Measurements from ENCODE around the gene MROH9.

GRCh38 chr1:170993717-170994116 lies 58.4 kb downstream of the MROH9 start:
- no peak for TF ChIP-seq CTCF (conservative IDR thresholded peaks at IDR 0.05 in 1 of 2, IDR thresholded peaks at IDR 0.05 in 1 of 2; ENCODE audit: extremely low read depth in 1 of 2, insufficient read depth in 1 of 2, low read depth in 1 of 2, low read length in 2 of 2)
- no peak for TF ChIP-seq EZH2 (IDR thresholded peaks at IDR 0.05; ENCODE audit: borderline replicate concordance, low read length)
